ENCODE results near the gene CHST13. TPM values are rescaled to one million over a fixed set of nuclear protein-coding genes. Genes with fewer than 3 reads are reported as not detected.

The CHST13 gene
- total RNA-seq, 1 experiment from 2014 or later = not detected

DNA sequence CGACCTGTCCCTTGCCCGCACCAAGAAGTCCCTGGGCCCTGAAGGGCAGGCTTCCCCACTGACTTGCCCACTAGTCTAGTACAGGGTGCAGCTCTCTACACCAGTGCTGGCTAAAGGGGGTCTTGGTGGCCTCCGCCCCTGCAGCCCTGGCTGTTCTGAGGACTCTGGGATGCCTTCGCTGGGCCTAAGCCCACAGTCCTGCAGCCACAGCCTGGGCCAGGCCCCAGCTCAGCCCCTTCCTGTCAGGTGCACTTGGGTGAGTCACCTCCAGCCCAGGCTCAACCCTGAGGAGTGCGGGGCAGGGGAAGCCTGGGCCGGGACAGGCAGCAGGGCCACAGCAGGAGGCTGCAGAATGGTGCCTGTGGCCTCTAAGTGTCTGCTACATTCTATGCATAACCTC, 33.8 kb downstream of the CHST13 start:
- no peaks in the 10 kb centered on the region for H3K9me3 ChIP-seq (ENCODE audit: low read length)
- no peaks in the 10 kb centered on the region for H4K20me1 ChIP-seq (ENCODE audit: low read length)
- H3K27ac ChIP-seq (ENCODE audit: low read length) = no peak overlapping the region
- DNase-seq = no peak
- no peaks in the 10 kb centered on the region for H3K79me2 ChIP-seq (ENCODE audit: low read length)
- H3K27me3 ChIP-seq (ENCODE audit: low read length) = peaks cover 13% of the 10 kb centered on the region
- ATAC-seq = no peak
- H3K4me2 ChIP-seq (ENCODE audit: low read length) = no peak overlapping the region
- ChIA-PET POLR2A (ENCODE audit: unreplicated experiment) (no interaction called here), CTCF (no interaction called here)
- no peak overlapping the region for H2AFZ ChIP-seq (ENCODE audit: low read length)
- intact Hi-C loops (cut with micrococcal nuclease) = no loop called here
- H3K4me1 ChIP-seq (ENCODE audit: insufficient read depth, low read length) = no peaks in the 10 kb centered on the region
- H3K9me2 ChIP-seq (replicated peaks; ENCODE audit: low read length) = no peaks in the 10 kb centered on the region
- TF ChIP-seq EZH2 (IDR thresholded peaks at IDR 0.05; ENCODE audit: low read length, unreplicated experiment) (no peak), EZH2phosphoT487 (IDR thresholded peaks at IDR 0.05; ENCODE audit: borderline replicate concordance, low read length) (no peak)
- TF ChIP-seq, protein P1, sequence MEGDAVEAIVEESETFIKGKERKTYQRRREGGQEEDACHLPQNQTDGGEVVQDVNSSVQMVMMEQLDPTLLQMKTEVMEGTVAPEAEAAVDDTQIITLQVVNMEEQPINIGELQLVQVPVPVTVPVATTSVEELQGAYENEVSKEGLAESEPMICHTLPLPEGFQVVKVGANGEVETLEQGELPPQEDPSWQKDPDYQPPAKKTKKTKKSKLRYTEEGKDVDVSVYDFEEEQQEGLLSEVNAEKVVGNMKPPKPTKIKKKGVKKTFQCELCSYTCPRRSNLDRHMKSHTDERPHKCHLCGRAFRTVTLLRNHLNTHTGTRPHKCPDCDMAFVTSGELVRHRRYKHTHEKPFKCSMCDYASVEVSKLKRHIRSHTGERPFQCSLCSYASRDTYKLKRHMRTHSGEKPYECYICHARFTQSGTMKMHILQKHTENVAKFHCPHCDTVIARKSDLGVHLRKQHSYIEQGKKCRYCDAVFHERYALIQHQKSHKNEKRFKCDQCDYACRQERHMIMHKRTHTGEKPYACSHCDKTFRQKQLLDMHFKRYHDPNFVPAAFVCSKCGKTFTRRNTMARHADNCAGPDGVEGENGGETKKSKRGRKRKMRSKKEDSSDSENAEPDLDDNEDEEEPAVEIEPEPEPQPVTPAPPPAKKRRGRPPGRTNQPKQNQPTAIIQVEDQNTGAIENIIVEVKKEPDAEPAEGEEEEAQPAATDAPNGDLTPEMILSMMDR (conservative IDR thresholded peaks at IDR 0.05; ENCODE audit: low read depth, low read length) = no peak
- H3K36me3 ChIP-seq (ENCODE audit: low read depth, low read length) = no peaks in the 10 kb centered on the region
- H3K4me3 ChIP-seq (ENCODE audit: low read length) = no peak overlapping the region
- no peaks in the 10 kb centered on the region for H3F3A ChIP-seq (ENCODE audit: low read length, unreplicated experiment)
- no TSS peak for BruUV-seq (replicated peaks)
- no peak overlapping the region for H3K9ac ChIP-seq (ENCODE audit: low read length)

GRCh38 chr3:126558336-126559071, 34.5 kb downstream of the CHST13 start, which contains the start of gene C3orf22:
Gene C3orf22 (minus strand): TSS chr3:126558932. CDS start chr3:126553390, 5,542 bp downstream.
- POLR2A ChIA-PET (ENCODE audit: unreplicated experiment) = no interaction called here
- Histone ChIP-seq H3K4me2 (ENCODE audit: low read length) (no peak within 1 kb of the TSS), H3K9me2 (replicated peaks; ENCODE audit: low read length) (no peaks in the 10 kb centered on the region), H4K20me1 (ENCODE audit: low read length) (no peaks in the 10 kb centered on the region), H3K9ac (ENCODE audit: low read length) (no peak within 1 kb of the TSS), H3K4me1 (ENCODE audit: insufficient read depth, low read length) (no peaks in the 10 kb centered on the region), H3K79me2 (ENCODE audit: low read length) (no peaks in the 10 kb centered on the region), H3K4me3 (ENCODE audit: low read length) (no peak within 1 kb of the TSS), H2AFZ (ENCODE audit: low read length) (no peak within 1 kb of the TSS), H3K27ac (ENCODE audit: low read length) (no peak within 1 kb of the TSS), H3F3A (ENCODE audit: low read length, unreplicated experiment) (no peaks in the 10 kb centered on the region), H3K9me3 (ENCODE audit: low read length) (no peaks in the 10 kb centered on the region), H3K27me3 (ENCODE audit: low read length) (peaks cover 15% of the 10 kb centered on the region), H3K36me3 (ENCODE audit: low read depth, low read length) (no peaks in the 10 kb centered on the region)
- no TSS peak for BruUV-seq (replicated peaks)
- DNase-seq (no peak), ATAC-seq (no peak)
- CTCF ChIA-PET = no interaction called here
- TF ChIP-seq, protein P1 (conservative IDR thresholded peaks at IDR 0.05; ENCODE audit: low read depth, low read length) = no peak
- TF ChIP-seq EZH2 (IDR thresholded peaks at IDR 0.05; ENCODE audit: low read length, unreplicated experiment) (no peak), EZH2phosphoT487 (IDR thresholded peaks at IDR 0.05; ENCODE audit: borderline replicate concordance, low read length) (no peak)
- intact Hi-C loops (cut with micrococcal nuclease) = no loop called here

DNA sequence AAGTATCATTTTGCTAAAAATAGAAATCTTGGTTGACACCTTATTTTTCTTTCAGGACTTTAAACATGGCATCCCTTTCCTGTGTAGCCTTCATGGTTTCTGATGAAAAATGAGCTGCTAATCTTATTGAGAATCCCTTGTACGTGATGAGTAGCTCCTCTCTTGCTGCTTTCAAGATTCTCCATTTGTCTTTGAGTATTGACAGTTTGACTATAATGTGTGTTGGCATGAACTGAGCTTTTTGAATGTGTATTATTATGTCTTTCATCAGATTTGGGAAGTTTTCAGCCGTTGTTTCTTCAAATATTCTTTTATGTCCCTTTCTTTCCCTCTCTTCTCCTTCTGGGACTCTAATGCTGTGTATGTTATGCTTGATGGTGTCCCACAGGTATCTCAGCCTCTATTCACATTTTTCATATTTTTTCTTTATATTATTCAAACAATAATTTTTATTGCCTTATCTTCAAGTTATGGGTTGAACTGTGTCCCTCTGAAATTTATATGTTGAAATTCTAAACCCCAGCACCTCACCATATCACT, 38.9 kb downstream of the CHST13 start:
- ChIA-PET POLR2A (ENCODE audit: unreplicated experiment) (interaction anchor here (0.6 kb wide), 1 partner anchor 59 kb away, joined by 4 read pairs; no protein-coding TSS in a partner anchor), CTCF (no interaction called here)
- H3K4me3 ChIP-seq (ENCODE audit: low read length) = no peak overlapping the region
- ATAC-seq = no peak
- H3K4me1 ChIP-seq (ENCODE audit: insufficient read depth, low read length) = no peaks in the 10 kb centered on the region
- H3K27ac ChIP-seq (ENCODE audit: low read length) = no peak overlapping the region
- no peak overlapping the region for H3K9ac ChIP-seq (ENCODE audit: low read length)
- H3K36me3 ChIP-seq (ENCODE audit: low read depth, low read length) = no peaks in the 10 kb centered on the region
- H2AFZ ChIP-seq (ENCODE audit: low read length) = no peak overlapping the region
- no peak overlapping the region for H3K4me2 ChIP-seq (ENCODE audit: low read length)
- no peaks in the 10 kb centered on the region for H3K79me2 ChIP-seq (ENCODE audit: low read length)
- H3K9me2 ChIP-seq (replicated peaks; ENCODE audit: low read length) = no peaks in the 10 kb centered on the region
- DNase-seq = no peak
- BruUV-seq (replicated peaks) = no TSS peak
- H4K20me1 ChIP-seq (ENCODE audit: low read length) = no peaks in the 10 kb centered on the region
- TF ChIP-seq EZH2phosphoT487 (IDR thresholded peaks at IDR 0.05; ENCODE audit: borderline replicate concordance, low read length) = no peak
- TF ChIP-seq EZH2 (IDR thresholded peaks at IDR 0.05; ENCODE audit: low read length, unreplicated experiment) = no peak
- TF ChIP-seq, protein P1 (conservative IDR thresholded peaks at IDR 0.05; ENCODE audit: low read depth, low read length) = no peak
- intact Hi-C loops (cut with micrococcal nuclease) = no loop called here
- no peaks in the 10 kb centered on the region for H3K9me3 ChIP-seq (ENCODE audit: low read length)
- H3F3A ChIP-seq (ENCODE audit: low read length, unreplicated experiment) = no peaks in the 10 kb centered on the region
- peaks cover 27% of the 10 kb centered on the region for H3K27me3 ChIP-seq (ENCODE audit: low read length)
